ENCODE results near the gene CCDC34.

The CCDC34 gene

DNA sequence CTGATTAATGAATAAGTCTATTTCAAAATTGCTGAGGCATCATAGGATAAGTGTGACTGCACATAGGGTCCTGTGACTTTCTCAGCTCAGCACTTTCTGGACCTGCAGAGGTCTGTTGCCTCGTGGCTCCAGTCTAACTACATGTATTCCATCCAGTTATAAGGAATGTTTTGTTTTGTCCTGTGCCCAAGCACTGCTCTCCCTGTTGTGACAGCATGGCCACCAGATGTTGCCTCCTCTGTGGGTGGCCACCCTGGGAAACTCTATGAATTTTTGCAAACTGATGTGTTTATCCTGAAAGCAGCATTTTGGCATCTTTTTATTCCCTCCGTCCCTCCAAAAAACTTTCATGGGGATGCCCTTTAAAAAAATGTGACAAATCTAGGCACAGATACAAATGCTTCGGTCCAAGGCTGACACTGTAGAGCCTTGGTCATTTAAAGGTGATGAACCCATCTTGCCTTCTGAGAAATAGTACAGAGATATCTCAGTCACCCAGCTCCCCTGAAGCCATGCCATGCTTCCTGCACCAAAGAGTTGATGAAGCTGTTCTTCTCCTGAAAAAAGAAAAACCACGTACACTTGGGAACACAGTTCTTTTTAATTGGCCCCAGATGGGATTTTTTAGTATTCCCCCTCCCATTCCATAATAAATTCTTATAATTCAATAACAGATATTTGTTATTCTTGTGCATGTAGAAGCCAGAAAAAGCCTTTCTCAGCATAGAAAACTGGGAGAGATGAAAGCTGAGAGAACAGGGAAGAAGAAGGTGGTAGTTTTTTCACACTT, 72.6 kb downstream of the CCDC34 start:
- no peak for DNase-seq

All from NCI-H1436 (cell line).